Measurements from ENCODE around the gene DLL1.
A peak's percentile ranks its signal among the peaks of the same experiment; 100 is the strongest.

The DLL1 gene

GRCh38 chr6:170295510-170296422 lies 4.9 kb upstream of the DLL1 start:
- POLR2A ChIA-PET: no interaction called here
- no peak for TF ChIP-seq CTCF (IDR thresholded peaks at IDR 0.05; ENCODE audit: control extremely low read depth, extremely low read depth, low read depth, missing control alignments)
- CTCF ChIA-PET: interaction anchor here (1.0 to 2.1 kb wide), 2 partner anchors 9 to 464 kb away, joined by 4 to 9 read pairs; no protein-coding TSS in a partner anchor
- DNase-seq (ENCODE audit: extremely low spot score): peak; percentile 64

- ChIA-PET CTCF (interaction anchor here (2.1 kb wide), 1 partner anchor 463 kb away, joined by 9 read pairs; no protein-coding TSS in a partner anchor), POLR2A (no interaction called here)
- DNase-seq (ENCODE audit: extremely low spot score): no peak
- TF ChIP-seq CTCF (IDR thresholded peaks at IDR 0.05; ENCODE audit: control extremely low read depth, extremely low read depth, low read depth, missing control alignments): no peak
These were observed 4.1 kb upstream of the DLL1 start for GRCh38 chr6:170294813-170295509.

GRCh38 chr6:170294298-170294730 lies 3.4 kb upstream of the DLL1 start:
- ChIA-PET CTCF (interaction anchor here (2.1 kb wide), 1 partner anchor 462 kb away, joined by 9 read pairs; no protein-coding TSS in a partner anchor), POLR2A (no interaction called here)
- no peak for DNase-seq (ENCODE audit: extremely low spot score)

GRCh38 chr6:170293341-170294231 lies 2.7 kb upstream of the DLL1 start:
- POLR2A ChIA-PET: no interaction called here
- TF ChIP-seq CTCF (IDR thresholded peaks at IDR 0.05; ENCODE audit: control extremely low read depth, extremely low read depth, low read depth, missing control alignments): no peak
- CTCF ChIA-PET: interaction anchor here (1.1 to 1.6 kb wide), 2 partner anchors 224 to 457 kb away, joined by 3 read pairs; no protein-coding TSS in a partner anchor
- DNase-seq (ENCODE audit: extremely low spot score): no peak

More at GRCh38 chr6:170294298-170294730, 3.4 kb upstream of the DLL1 start:
- no peak for TF ChIP-seq CTCF (IDR thresholded peaks at IDR 0.05; ENCODE audit: control extremely low read depth, extremely low read depth, low read depth, missing control alignments)

- ChIA-PET CTCF (interaction anchor here (1.1 to 1.6 kb wide), 6 partner anchors 13 to 503 kb away, joined by 3 to 7 read pairs (median 3); no protein-coding TSS in a partner anchor), POLR2A (no interaction called here)
- no peak for DNase-seq (ENCODE audit: extremely low spot score)
- TF ChIP-seq CTCF (IDR thresholded peaks at IDR 0.05; ENCODE audit: control extremely low read depth, extremely low read depth, low read depth, missing control alignments): no peak
These were observed 1.7 kb upstream of the DLL1 start for GRCh38 chr6:170292407-170293158.
